Kidney (tissue), 14 donors: ENCODE measurements around the gene MAPKBP1. TPM values are rescaled to one million over a fixed set of nuclear protein-coding genes. Genes with fewer than 3 reads are reported as not detected.
A peak's percentile ranks its signal among the peaks of the same experiment; 100 is the strongest.

Source experiments
- DNase-seq, 5 donors: peaks; one replicate each; pipeline ENCODE4 v3.0.0-alpha.2; 2013 to 2020
- FAIRE-seq: peaks from 2 replicates; lab custom pipeline; 2012; peaks lifted over from hg19 to GRCh38; lab: Jason Lieb, UNC
- H3K27ac ChIP-seq, 2 donors: one replicate each; pipeline ENCODE4 v1.7.0; 2013; ENCODE audit warnings: low read depth in 2 of 2, low read length in 2 of 2, inconsistent platforms in 1 of 2
- H3K27me3 ChIP-seq: one replicate; pipeline ENCODE4 v1.7.1; 2013; ENCODE audit warnings: low read length, inconsistent platforms; ENCODE audit not compliant: control insufficient read depth, insufficient read depth
- H3K36me3 ChIP-seq, 3 donors: one replicate each; pipeline versions ENCODE4 v1.7.0 to v1.7.1; 2013; ENCODE audit warnings: low read length in 3 of 3, control low read depth in 1 of 3, inconsistent platforms in 1 of 3; ENCODE audit not compliant: insufficient read depth in 3 of 3, control insufficient read depth in 2 of 3
- H3K4me1 ChIP-seq, 3 donors: one replicate each; pipeline versions ENCODE4 v1.7.0 to v1.7.1; 2013; ENCODE audit warnings: low read length in 3 of 3, inconsistent platforms in 1 of 3, low read depth in 1 of 3; ENCODE audit not compliant: control insufficient read depth in 2 of 3, insufficient read depth in 2 of 3
- H3K4me3 ChIP-seq, 3 donors: one replicate each; pipeline versions ENCODE4 v1.7.0 to v1.8.1; 2013; ENCODE audit warnings: low read length in 3 of 3, control low read depth in 1 of 3, inconsistent platforms in 1 of 3
- H3K9ac ChIP-seq, 3 donors: one replicate each; pipeline versions ENCODE4 v1.7.0 to v1.7.1; 2013; ENCODE audit warnings: low read length in 3 of 3, control low read depth in 1 of 3, inconsistent platforms in 1 of 3
- H3K9me3 ChIP-seq, 3 donors: one replicate each; pipeline versions ENCODE4 v1.7.0 to v1.7.1; 2013; ENCODE audit warnings: low read length in 3 of 3, control low read depth in 1 of 3, inconsistent platforms in 1 of 3; ENCODE audit not compliant: control insufficient read depth in 2 of 3, insufficient read depth in 1 of 3
- intact Hi-C: fragments of 100-400 bp; cut with DNase I; formaldehyde crosslinking; loops from one replicate; pipeline ENCODE4 v1.11.1; 2022
- polyA plus RNA-seq: library from polyadenylated mRNA; stranded (reverse); fragments of 350-450 nt; fragmentation: Illumina TruSeq; extraction: RNeasy Lipid Tissue Mini Kit (QIAGEN cat#74804); gene quantifications from one replicate; pipeline ENCODE4 v1.2.3, GENCODE V29; 2014; ENCODE audit warnings: low read depth, low replicate concordance; ENCODE audit not compliant: insufficient read depth
- total RNA-seq: library from RNA; stranded (reverse); fragmentation: NEBNext Ultra II Directional; extraction: Animal tissue kit (Norgen Biotek cat#: 25700); gene quantifications from one replicate; pipeline ENCODE4 v1.2.1, GENCODE V29; 2021
- TF ChIP-seq, protein P1 (sequence below): IDR thresholded peaks from 3 replicates; pipeline ENCODE4 v1.5.1; 2012; ENCODE audit warnings: mild to moderate bottlenecking, moderate library complexity, borderline replicate concordance; ENCODE audit not compliant: insufficient read depth; ENCODE audit errors: extremely low read depth
- donor health status: control.
- donor health status: control.
- donor health status: control.
- donor health status: control.
- donor health status: control.
- donor health status: DM: yes; HTN: yes; CAD: no.
- donor health status: Normal renal cell carcinoma (clear cell type).

MAPKBP1 gene
- total and polyA plus RNA-seq, 2 donors from 2014 or later = 3.7 to 28.6 TPM

DNA sequence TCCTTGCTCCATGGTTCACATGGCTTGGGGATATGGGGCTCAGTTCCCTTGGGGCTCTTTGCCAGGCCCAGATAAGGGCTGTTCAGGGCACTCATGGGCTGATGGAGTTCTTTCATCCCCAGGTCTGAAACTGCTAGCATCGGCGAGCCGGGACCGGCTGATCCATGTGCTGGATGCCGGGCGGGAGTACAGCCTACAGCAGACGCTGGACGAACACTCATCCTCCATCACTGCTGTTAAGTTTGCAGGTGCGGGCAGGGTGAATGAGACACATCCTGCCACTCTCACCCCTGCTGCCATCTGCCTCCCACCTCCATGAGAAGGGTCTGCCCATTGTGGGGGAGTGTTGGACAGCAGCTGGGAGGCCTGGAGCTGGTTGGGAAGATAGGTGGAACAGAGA, 42.5 kb downstream of the MAPKBP1 start:
- H3K36me3 ChIP-seq = peaks cover 2 to 28% (median 26%) of the 10 kb centered on the region in 3 donors
- H3K9me3 ChIP-seq = no peaks in the 10 kb centered on the region
- intact Hi-C loops = no loop called here
- H3K4me3 ChIP-seq = no peak overlapping the region
- DNase-seq (no peak), FAIRE-seq (no peak)
- H3K9ac ChIP-seq = no peak overlapping the region
- no peak overlapping the region for H3K27ac ChIP-seq
- H3K27me3 ChIP-seq = no peaks in the 10 kb centered on the region
- TF ChIP-seq, protein P1, sequence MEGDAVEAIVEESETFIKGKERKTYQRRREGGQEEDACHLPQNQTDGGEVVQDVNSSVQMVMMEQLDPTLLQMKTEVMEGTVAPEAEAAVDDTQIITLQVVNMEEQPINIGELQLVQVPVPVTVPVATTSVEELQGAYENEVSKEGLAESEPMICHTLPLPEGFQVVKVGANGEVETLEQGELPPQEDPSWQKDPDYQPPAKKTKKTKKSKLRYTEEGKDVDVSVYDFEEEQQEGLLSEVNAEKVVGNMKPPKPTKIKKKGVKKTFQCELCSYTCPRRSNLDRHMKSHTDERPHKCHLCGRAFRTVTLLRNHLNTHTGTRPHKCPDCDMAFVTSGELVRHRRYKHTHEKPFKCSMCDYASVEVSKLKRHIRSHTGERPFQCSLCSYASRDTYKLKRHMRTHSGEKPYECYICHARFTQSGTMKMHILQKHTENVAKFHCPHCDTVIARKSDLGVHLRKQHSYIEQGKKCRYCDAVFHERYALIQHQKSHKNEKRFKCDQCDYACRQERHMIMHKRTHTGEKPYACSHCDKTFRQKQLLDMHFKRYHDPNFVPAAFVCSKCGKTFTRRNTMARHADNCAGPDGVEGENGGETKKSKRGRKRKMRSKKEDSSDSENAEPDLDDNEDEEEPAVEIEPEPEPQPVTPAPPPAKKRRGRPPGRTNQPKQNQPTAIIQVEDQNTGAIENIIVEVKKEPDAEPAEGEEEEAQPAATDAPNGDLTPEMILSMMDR = no peak
- H3K4me1 ChIP-seq = peaks cover 0 to 4% (median 0%) of the 10 kb centered on the region in 3 donors

DNA sequence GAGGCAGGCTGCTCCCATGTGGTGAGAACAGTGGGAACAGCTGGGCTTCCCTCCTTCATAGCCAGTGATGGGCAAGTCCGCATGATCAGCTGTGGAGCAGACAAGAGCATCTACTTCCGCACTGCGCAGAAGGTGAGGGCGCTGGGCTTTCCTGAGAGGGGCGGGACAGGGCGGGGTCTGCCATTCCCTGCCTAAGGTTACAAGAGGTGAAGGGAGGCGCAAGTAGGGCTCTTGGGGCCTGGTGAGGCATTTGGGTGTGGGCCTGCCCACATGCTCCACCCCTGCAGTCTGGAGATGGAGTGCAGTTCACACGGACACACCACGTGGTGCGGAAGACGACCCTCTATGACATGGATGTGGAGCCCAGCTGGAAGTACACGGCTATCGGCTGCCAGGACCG, 43.0 kb downstream of the MAPKBP1 start:
- Histone ChIP-seq H3K4me3 (no peak overlapping the region), H3K9me3 (no peaks in the 10 kb centered on the region), H3K36me3 (peaks cover 2 to 28% (median 26%) of the 10 kb centered on the region in 3 donors), H3K4me1 (peaks cover 0 to 4% (median 0%) of the 10 kb centered on the region in 3 donors), H3K9ac (no peak overlapping the region), H3K27ac (no peak overlapping the region), H3K27me3 (no peaks in the 10 kb centered on the region)
- intact Hi-C loops = no loop called here
- FAIRE-seq (no peak), DNase-seq (no peak)
- TF ChIP-seq, protein P1 = no peak

DNA sequence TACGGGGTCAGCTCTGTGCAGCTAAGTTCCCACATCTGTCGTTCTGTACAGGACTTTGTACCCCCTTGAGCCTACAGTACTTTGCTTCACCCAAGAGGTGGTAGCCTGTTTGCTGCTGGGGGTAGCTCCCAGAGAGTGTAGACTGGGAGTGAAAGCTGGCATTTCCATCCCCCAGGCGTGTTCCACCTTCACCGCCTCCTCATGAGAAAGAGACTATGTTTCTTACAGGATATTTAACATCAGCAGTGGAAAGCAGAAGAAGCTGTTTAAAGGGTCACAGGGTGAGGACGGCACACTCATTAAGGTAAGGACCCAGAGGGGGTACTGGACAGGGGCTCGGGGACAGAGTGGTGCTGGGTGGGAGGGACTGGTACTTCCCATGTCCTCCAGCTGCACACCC, 43.5 kb downstream of the MAPKBP1 start:
- no peaks in the 10 kb centered on the region for H3K27me3 ChIP-seq
- H3K9me3 ChIP-seq = no peaks in the 10 kb centered on the region
- FAIRE-seq = no peak
- no peak overlapping the region for H3K9ac ChIP-seq
- DNase-seq = no peak
- H3K36me3 ChIP-seq = peaks cover 2 to 30% (median 28%) of the 10 kb centered on the region in 3 donors
- no peak overlapping the region for H3K4me3 ChIP-seq
- TF ChIP-seq, protein P1 = no peak
- H3K4me1 ChIP-seq = peaks cover 0 to 4% (median 0%) of the 10 kb centered on the region in 3 donors
- no peak overlapping the region for H3K27ac ChIP-seq
- intact Hi-C loops = no loop called here

DNA sequence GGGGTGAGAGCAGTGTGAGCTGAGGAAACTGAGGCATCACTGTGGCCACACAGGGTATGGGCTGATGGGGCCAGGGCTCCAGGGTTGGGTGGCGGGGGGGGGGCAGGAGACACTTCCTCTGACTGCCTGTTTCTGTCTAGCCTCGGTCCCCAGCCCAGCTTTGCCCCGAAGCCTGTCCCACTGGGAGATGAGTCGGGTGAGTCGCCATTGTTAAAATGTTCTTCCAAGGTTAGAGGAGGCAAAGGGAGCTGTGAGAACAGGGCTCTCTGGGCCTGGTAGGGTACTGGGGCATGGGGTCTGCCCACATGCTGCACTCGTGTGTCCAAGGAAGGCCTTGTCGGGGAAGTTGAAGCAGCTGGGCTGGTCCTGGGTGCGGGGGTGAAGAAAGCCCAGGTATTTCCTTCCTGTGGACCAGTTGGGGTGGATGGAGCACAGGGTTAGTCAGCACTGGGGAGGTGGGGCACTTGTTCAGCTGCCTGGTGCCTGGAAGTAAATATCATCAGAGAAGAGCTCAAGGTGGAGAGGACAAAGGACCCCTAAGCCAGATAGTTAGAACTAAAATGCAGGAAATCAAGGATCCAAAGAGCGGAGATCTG, 45.3 kb downstream of the MAPKBP1 start:
- Histone ChIP-seq H3K27me3 (no peaks in the 10 kb centered on the region), H3K9me3 (no peaks in the 10 kb centered on the region), H3K36me3 (peaks cover 2 to 38% (median 28%) of the 10 kb centered on the region in 3 donors), H3K9ac (no peak overlapping the region), H3K4me3 (no peak overlapping the region), H3K4me1 (peaks cover 0 to 4% (median 0%) of the 10 kb centered on the region in 3 donors), H3K27ac (no peak overlapping the region)
- DNase-seq (peak in 1 of 5 donors; percentile 39), FAIRE-seq (no peak)
- TF ChIP-seq, protein P1 = no peak
- intact Hi-C loops = no loop called here
